ENCODE results near the gene E2F4.

Gene E2F4

DNA sequence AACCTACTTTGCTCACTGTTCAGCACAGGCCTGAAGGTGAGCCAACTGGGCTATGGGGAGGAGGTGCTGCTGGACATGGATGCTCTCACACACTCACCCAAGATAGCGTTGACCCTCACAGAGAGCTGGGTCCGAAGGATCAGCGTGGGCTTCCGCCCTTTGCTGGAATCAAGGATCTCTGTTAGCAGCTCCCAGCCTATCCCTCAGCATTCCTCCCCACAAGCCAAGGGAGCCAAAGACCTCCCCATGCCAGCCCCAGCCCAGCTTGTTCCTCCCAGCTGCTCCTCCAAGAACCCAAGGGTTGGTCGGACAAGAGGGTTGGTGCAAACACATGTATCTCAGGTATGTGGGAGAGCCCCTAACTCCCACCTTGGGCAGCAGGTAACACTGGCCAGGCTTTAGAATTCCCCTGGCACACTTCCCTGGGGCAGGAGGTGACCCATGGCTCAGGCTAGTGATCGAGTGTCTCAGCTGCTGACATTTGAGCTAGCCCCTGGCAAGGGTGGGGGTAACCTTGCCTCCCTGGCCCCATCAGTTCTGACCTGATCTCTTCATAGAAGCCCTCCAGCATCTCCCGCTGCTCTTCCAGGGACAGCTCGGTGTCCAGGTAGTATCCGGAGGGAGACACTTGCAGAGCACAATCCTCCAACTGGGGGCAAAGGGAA lies 47.0 kb downstream of the E2F4 start:
- no peak for DNase-seq

- no peak for DNase-seq
These were observed 48.6 kb downstream of the E2F4 start for GRCh38 chr16:67240506-67240905.

DNA sequence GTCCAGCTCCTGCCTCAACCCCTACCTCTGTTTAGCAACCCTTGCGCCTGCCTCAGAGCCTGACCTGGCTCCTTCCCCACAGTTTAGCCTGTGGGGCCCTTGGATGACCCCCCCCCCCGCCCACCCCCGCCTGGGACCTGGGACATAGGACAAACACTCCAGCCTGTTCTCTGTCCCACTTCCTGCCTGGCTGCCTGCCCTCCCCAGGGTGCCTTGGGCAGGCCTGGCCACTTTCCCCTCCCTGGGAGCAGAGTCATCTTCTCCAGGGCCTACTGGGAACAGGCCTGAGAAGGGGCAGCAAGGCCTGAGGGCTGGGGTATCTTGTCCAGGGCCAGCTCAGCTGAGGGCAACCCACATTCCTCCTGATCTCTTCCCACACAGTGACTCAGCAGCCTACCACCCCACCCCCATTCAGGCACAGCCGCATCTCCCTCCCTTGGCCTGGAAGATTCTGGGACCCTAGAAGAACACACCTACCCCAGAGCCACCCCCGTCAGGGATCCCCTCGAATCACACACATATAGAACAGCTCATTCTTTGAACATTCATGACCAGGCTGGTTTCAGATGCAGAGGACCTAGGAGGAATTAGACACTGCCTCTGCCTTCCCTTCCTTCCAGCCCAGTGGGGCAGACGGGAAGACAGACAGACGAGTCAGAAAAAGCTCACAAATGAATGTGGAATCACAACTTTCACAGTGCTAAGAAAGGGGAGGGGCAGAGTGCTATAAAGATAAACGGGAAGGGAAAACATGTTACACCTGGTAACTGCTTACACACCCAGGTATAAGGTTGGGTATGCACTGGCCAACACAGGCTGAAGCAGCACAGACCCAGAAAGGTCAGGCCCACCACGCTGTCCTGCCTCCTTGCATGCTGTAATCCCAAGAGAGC lies 49.3 kb downstream of the E2F4 start:
- DNase-seq: no peak

- DNase-seq: no peak
These were observed 50.3 kb downstream of the E2F4 start for GRCh38 chr16:67242138-67242730.

- no peak for DNase-seq
These were observed 51.5 kb downstream of the E2F4 start for GRCh38 chr16:67243481-67243880.

DNA sequence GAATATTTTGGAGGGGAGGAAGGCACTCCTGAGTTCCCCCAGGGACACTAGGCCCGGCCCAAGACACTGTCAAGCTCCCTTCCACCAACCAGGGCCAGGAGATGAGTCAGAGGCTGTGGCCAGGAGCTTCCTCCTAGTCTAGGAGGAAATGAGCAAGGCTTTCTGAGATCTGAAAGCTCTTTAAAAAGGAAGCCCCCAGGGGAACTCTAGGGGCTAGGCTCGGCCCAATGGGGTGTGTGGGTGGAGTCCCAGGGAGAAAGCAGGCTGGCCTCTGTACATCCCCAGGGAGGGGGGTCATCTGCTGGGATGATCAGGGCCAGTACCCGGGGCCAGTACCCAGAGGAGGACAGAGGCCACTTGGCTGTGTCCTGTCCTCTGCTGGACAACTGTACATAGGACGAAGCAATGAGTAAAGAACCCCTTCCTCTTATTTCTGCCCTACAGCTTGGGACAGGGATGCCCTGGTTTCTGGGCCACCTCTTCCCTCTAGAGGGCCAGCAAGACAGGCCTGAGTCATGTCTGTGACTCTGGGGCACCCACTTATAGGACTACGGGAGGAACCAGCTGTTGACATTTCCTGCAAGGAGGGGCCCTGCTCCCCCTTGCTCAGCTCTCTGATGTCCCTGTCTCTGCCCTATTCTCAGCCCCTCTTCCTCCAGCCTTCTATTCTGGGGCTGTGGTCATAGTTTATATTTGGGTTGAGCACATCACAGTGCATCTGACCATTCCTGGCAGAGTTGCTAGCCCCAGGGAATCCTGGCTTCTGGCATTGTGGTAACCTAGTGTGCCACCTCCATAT lies 52.6 kb downstream of the E2F4 start:
- no peak for DNase-seq

DNA sequence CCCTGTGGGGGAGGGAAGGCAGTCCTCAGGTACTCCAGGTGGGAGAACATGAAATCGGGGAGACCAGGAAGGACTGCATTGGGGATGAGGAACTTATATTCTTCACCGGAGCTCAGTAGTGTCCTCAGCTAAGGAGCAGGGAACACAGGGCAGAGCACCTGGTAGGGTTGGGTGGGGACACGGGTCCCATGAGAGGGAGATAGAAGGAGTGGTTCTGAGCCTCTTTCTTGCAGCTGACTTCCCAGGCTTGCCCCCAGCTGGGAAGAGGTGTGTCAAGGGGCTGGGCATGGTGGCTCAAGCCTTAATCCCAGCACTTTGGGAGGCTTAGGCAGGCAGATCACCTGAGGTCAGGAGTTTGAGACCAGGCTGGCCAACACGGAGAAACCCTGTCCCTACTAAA lies 53.2 kb downstream of the E2F4 start:
- DNase-seq: no peak

GRCh38 chr16:67245674-67246080 lies 53.7 kb downstream of the E2F4 start:
- no peak for DNase-seq

DNA sequence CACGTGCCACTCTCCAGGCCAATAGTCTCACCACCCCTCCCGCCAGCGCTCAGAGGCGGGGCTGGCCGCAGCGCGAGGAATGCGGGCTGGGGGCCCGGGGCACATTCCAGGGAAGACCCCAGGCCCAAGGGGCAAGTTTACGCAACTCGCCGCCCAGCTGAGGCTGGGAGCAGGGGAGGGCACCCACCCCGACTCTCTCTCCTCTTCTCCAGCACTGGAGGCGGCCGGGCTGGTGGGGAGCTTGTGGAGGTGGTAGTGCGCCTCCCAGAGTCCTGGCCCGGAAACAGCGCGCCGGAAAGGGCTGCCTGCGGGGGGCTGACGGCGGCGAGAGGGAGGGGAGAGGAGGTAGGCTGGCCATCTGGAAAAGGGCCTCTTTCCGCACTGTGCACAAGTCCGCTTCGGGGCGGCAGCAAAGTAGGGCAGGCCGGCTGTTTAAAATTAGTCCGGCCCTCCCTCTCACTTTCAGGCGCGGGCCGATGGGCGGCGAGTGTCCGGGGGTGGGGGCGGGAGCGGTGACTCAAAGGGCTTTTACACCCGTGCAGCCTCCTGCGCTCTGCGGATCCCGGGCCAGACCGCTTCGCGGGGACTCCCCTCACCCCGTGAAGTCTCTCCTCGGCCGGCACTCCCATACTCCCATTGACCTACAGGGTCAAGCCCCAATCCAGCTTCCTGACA lies 54.3 kb downstream of the E2F4 start:
- DNase-seq: peak; percentile 26

DNA sequence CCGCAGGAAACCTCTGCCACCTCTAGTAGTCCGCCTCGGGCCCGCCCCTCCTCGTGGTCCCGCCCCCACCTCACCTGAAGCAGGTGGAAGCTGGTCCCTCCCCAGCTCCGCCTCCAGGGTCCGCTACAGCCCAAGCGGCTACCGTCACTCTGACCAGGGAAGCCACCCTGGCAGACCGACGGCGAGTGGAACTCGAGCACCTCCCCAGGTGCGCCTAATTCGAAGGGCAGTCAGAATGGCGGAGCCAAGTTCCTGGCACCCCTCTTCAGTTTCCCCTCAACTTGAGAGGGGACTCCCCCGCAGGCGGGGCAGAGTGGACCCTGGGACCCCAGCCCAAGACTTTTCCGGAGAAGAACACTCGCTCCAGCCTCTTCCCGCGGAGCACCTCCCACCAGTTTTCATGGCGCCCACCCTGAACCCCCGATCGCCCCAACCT lies 54.8 kb downstream of the E2F4 start:
- peak; percentile 36 for DNase-seq

- DNase-seq: peak; percentile 83
These were observed 55.5 kb downstream of the E2F4 start, which contains the start of gene FHOD1 for GRCh38 chr16:67247192-67248072. Gene FHOD1, minus strand, starts transcription at chr16:67247481. Its CDS starts 71 bp downstream, at chr16:67247410.

DNA sequence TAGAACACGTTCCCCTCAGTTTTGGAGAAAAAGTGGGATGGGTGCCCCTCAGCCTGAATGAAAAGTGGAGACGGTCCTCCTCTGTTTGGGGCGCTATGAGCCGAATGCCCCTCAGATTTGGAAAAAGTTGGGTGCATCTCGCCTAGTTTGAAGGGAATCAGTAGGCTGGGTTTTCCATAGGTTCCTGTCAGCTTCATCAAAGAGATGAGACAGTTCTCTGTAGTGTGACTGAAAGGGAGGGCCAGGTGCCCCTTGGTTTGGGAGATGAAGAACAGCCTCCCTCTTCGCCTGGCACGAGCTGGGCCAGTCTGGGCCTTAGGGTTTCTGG lies 56.1 kb downstream of the E2F4 start:
- DNase-seq: no peak

Data from NCI-H748 treated with DMSO at 0.1 percent for 48 hours (cell line).